ENCODE data around the gene PPP2R2D. TPM values are rescaled to one million over a fixed set of nuclear protein-coding genes. Genes with fewer than 3 reads are reported as not detected.

Gene PPP2R2D
- total RNA-seq, 4 donors from 2014 or later: 27.2 to 57.0 (median 44.1) TPM

GRCh38 chr10:131936736-131937135 lies 35.9 kb downstream of the PPP2R2D start:
- WGBS, 2 donors (ENCODE audit: low coverage in 1 of 2): 81 to 83% methylated on average over 8 to 9 of the region's 18 CpGs
- TF ChIP-seq POLR2AphosphoS5 (IDR thresholded peaks at IDR 0.05) (no peak), EP300 (IDR thresholded peaks at IDR 0.05) (no peak), POLR2A (IDR thresholded peaks at IDR 0.05) (no peak)
- TF ChIP-seq, protein P1, sequence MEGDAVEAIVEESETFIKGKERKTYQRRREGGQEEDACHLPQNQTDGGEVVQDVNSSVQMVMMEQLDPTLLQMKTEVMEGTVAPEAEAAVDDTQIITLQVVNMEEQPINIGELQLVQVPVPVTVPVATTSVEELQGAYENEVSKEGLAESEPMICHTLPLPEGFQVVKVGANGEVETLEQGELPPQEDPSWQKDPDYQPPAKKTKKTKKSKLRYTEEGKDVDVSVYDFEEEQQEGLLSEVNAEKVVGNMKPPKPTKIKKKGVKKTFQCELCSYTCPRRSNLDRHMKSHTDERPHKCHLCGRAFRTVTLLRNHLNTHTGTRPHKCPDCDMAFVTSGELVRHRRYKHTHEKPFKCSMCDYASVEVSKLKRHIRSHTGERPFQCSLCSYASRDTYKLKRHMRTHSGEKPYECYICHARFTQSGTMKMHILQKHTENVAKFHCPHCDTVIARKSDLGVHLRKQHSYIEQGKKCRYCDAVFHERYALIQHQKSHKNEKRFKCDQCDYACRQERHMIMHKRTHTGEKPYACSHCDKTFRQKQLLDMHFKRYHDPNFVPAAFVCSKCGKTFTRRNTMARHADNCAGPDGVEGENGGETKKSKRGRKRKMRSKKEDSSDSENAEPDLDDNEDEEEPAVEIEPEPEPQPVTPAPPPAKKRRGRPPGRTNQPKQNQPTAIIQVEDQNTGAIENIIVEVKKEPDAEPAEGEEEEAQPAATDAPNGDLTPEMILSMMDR (IDR thresholded peaks at IDR 0.05): no peak
- ATAC-seq: no peak
- Histone ChIP-seq H3K27ac (no peak overlapping the region), H3K4me1 (peaks cover 0 to 27% (median 3%) of the 10 kb centered on the region in 3 donors), H3K36me3 (peaks cover 0 to 67% of the 10 kb centered on the region in 2 donors), H3K9me3 (no peaks in the 10 kb centered on the region), H3K27me3 (no peaks in the 10 kb centered on the region), H3K4me3 (no peak overlapping the region)

DNA sequence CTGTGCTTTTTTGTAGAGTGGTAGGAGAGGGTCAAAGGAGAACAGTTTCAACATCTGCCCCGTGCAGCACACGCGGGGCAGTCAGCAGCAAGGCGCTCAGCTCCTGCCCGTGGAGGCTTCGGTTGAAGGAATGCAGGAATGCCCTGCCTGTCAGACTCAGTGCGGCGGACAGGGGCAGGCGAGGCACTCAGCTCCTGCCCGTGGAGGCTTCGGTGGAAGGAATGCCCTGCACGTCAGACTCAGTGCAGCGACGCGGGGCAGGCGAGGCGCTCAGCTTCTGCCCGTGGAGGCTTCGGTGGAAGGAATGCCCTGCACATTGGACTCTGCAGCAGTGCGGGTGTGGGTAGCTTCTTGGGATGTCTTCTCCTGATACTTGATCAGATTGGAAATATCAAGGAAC lies 37.0 kb downstream of the PPP2R2D start:
- Histone ChIP-seq H3K4me1 (peaks cover 0 to 16% (median 0%) of the 10 kb centered on the region in 3 donors), H3K36me3 (peaks cover 0 to 76% of the 10 kb centered on the region in 2 donors), H3K27me3 (no peaks in the 10 kb centered on the region), H3K4me3 (no peak overlapping the region), H3K9me3 (no peaks in the 10 kb centered on the region), H3K27ac (no peak overlapping the region)
- TF ChIP-seq, protein P1 (IDR thresholded peaks at IDR 0.05): no peak
- TF ChIP-seq EP300 (IDR thresholded peaks at IDR 0.05) (no peak), POLR2AphosphoS5 (IDR thresholded peaks at IDR 0.05) (no peak), POLR2A (IDR thresholded peaks at IDR 0.05) (no peak)
- 84 to 87% methylated on average over 5 to 7 of the region's 20 CpGs for WGBS, 2 donors (ENCODE audit: low coverage in 1 of 2)
- no peak for ATAC-seq

- Histone ChIP-seq H3K27me3 (no peaks in the 10 kb centered on the region), H3K9me3 (no peaks in the 10 kb centered on the region), H3K4me3 (no peak overlapping the region), H3K4me1 (peaks cover 0 to 8% (median 0%) of the 10 kb centered on the region in 3 donors), H3K36me3 (peaks cover 0 to 84% of the 10 kb centered on the region in 2 donors), H3K27ac (no peak overlapping the region)
- TF ChIP-seq EP300 (IDR thresholded peaks at IDR 0.05) (no peak), POLR2AphosphoS5 (IDR thresholded peaks at IDR 0.05) (no peak), POLR2A (IDR thresholded peaks at IDR 0.05) (no peak)
- TF ChIP-seq, protein P1 (IDR thresholded peaks at IDR 0.05): no peak
- WGBS, 2 donors (ENCODE audit: low coverage in 1 of 2): 94 to 97% methylated on average over 5 to 9 of the region's 10 CpGs
- ATAC-seq: no peak
Measured at GRCh38 chr10:131938681-131939080, 37.9 kb downstream of the PPP2R2D start.

DNA sequence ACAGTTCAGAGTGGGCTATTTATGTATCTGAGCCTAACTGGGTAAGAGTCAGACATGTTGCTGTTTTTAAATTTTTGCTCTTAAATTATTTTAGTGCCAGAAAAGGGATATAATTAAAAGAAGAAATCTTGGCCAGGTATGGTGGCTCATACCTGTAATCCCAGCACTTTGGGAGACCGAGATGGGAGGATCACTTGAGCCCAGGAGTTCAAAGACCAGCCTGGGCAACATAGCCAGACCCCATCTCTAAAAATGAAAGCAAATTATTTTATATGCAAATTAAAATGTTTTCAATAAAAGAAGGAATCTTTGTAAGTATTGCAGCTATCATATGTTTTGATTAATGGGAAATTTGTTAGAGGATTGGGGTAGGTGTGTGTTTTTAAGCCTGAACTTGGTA lies 41.6 kb downstream of the PPP2R2D start:
- no peak overlapping the region for H3K27ac ChIP-seq
- no peaks in the 10 kb centered on the region for H3K27me3 ChIP-seq
- ATAC-seq: no peak
- TF ChIP-seq EP300 (IDR thresholded peaks at IDR 0.05): no peak
- no peak for TF ChIP-seq POLR2A (IDR thresholded peaks at IDR 0.05)
- TF ChIP-seq, protein P1 (IDR thresholded peaks at IDR 0.05): no peak
- no peak for TF ChIP-seq POLR2AphosphoS5 (IDR thresholded peaks at IDR 0.05)
- peaks cover 0 to 8% (median 0%) of the 10 kb centered on the region in 3 donors for H3K4me1 ChIP-seq
- no peak overlapping the region for H3K4me3 ChIP-seq
- WGBS, 2 donors (ENCODE audit: low coverage in 1 of 2): 100% methylated on average over 1 of the region's 1 CpG
- no peaks in the 10 kb centered on the region for H3K9me3 ChIP-seq
- H3K36me3 ChIP-seq: peaks cover 0 to 92% of the 10 kb centered on the region in 2 donors

GRCh38 chr10:131943021-131943814 lies 42.4 kb downstream of the PPP2R2D start:
- Histone ChIP-seq H3K27ac (no peak overlapping the region), H3K4me1 (peaks cover 0 to 8% (median 0%) of the 10 kb centered on the region in 3 donors), H3K36me3 (peaks cover 0 to 92% of the 10 kb centered on the region in 2 donors), H3K4me3 (no peak overlapping the region), H3K27me3 (no peaks in the 10 kb centered on the region), H3K9me3 (no peaks in the 10 kb centered on the region)
- TF ChIP-seq EP300 (IDR thresholded peaks at IDR 0.05): no peak
- TF ChIP-seq, protein P1 (IDR thresholded peaks at IDR 0.05): peak in 2 of 4 experiments; percentile 10 to 42
- WGBS, 2 donors (ENCODE audit: low coverage in 1 of 2): 64 to 69% methylated on average over 7 to 8 of the region's 11 CpGs
- ATAC-seq: no peak
